ENCODE results near the gene PIK3R1.

DNA sequence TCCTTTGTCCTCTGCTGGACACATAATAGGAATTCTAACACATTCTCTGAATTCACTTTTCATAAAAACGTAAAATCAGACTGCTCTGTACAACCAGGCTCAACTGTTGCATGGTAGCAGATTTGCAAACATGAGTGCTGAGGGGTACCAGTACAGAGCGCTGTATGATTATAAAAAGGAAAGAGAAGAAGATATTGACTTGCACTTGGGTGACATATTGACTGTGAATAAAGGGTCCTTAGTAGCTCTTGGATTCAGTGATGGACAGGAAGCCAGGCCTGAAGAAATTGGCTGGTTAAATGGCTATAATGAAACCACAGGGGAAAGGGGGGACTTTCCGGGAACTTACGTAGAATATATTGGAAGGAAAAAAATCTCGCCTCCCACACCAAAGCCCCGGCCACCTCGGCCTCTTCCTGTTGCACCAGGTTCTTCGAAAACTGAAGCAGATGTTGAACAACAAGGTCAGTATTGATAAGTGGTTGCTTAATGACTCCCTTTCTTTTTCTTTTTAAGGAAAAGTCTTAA, 11.1 kb downstream of the PIK3R1 start:
- TF ChIP-seq, protein P1, sequence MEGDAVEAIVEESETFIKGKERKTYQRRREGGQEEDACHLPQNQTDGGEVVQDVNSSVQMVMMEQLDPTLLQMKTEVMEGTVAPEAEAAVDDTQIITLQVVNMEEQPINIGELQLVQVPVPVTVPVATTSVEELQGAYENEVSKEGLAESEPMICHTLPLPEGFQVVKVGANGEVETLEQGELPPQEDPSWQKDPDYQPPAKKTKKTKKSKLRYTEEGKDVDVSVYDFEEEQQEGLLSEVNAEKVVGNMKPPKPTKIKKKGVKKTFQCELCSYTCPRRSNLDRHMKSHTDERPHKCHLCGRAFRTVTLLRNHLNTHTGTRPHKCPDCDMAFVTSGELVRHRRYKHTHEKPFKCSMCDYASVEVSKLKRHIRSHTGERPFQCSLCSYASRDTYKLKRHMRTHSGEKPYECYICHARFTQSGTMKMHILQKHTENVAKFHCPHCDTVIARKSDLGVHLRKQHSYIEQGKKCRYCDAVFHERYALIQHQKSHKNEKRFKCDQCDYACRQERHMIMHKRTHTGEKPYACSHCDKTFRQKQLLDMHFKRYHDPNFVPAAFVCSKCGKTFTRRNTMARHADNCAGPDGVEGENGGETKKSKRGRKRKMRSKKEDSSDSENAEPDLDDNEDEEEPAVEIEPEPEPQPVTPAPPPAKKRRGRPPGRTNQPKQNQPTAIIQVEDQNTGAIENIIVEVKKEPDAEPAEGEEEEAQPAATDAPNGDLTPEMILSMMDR (IDR thresholded peaks at IDR 0.05 in 2 of 3, conservative IDR thresholded peaks at IDR 0.05 in 1 of 3; ENCODE audit: control insufficient read depth in 2 of 3, extremely low read depth in 1 of 3, insufficient read depth in 1 of 3, low read depth in 3 of 3, low read length in 3 of 3): no peak
- TF ChIP-seq EP300 (IDR thresholded peaks at IDR 0.05; ENCODE audit: borderline replicate concordance in 1 of 2, control insufficient read depth in 1 of 2, low read depth in 2 of 2, low read length in 2 of 2) (no peak), EGR1 (IDR thresholded peaks at IDR 0.05; ENCODE audit: borderline replicate concordance in 1 of 2, low read depth in 2 of 2, low read length in 2 of 2) (no peak), TAF1 (IDR thresholded peaks at IDR 0.05; ENCODE audit: borderline replicate concordance, low read depth, low read length) (no peak), USF2 (IDR thresholded peaks at IDR 0.05; ENCODE audit: borderline replicate concordance, low read depth, low read length) (no peak)

All from GM12878 (cell line).